Adrenal gland (tissue), 12 donors: ENCODE data around the gene DCAF17. TPM values are rescaled to one million over a fixed set of nuclear protein-coding genes. Genes with fewer than 3 reads are reported as not detected.
A peak's percentile ranks its signal among the peaks of the same experiment; 100 is the strongest.

Experiments used
- DNase-seq, 7 donors: peaks; one replicate each; pipeline ENCODE4 v3.0.0-alpha.2; 2019 to 2020
- H3K27ac ChIP-seq, 5 donors: fragments of 200-600 bp; sonication (generic) in 4 of 5; 1 replicate in 3 of 5; 2 replicates in 2 of 5; pipeline versions ENCODE4 v1.5.1 to v1.8.0; 2016 to 2020; ENCODE audit warnings: mild to moderate bottlenecking in 1 of 5
- H3K27me3 ChIP-seq: fragments of 200-600 bp; 2 replicates; pipeline ENCODE4 v1.8.0; 2021
- H3K36me3 ChIP-seq, 2 donors: fragments of 200-600 bp; replicated peaks in 1 of 2; 1 replicate in 1 of 2; 2 replicates in 1 of 2; pipeline versions ENCODE4 v1.5.1 to v1.8.0; 2018 to 2022
- H3K4me1 ChIP-seq, 2 donors: fragments of 200-600 bp; replicated peaks in 1 of 2; 1 replicate in 1 of 2; 2 replicates in 1 of 2; pipeline versions ENCODE4 v1.5.1 to v1.8.0; 2018 to 2021
- H3K4me3 ChIP-seq, 4 donors: fragments of 200-600 bp; sonication (generic) in 3 of 4; one replicate each; pipeline ENCODE4 v1.5.1; 2016 to 2018
- H3K9me3 ChIP-seq, 3 donors: fragments of 200-600 bp; sonication (generic) in 1 of 3; replicated peaks in 1 of 3; 1 replicate in 2 of 3; 2 replicates in 1 of 3; pipeline versions ENCODE4 v1.5.1 to v1.8.0; 2016 to 2021
- CTCF ChIP-seq, 6 experiments: fragments of 450-650 bp in 4 of 6; fragments of 200-600 bp in 2 of 6; sonication (generic) in 1 of 6; IDR thresholded peaks; 1 replicate in 5 of 6; 2 replicates in 1 of 6; pipeline versions ENCODE4 v1.5.1 to v1.8.0; 2016 to 2021; ENCODE audit warnings: antibody characterized with exemption in 6 of 6, mild to moderate bottlenecking in 2 of 6, moderate library complexity in 1 of 6
- POLR2A ChIP-seq, 2 donors: fragments of 450-650 bp; IDR thresholded peaks; one replicate each; pipeline ENCODE4 v1.6.1; 2017; ENCODE audit warnings: antibody characterized with exemption in 2 of 2, mild to moderate bottlenecking in 2 of 2, moderate library complexity in 1 of 2
- WGBS, 4 donors: extraction: QIAGEN DNeasy Blood & Tissue Kit in 2 of 4; methylation state at CpG; one replicate each; pipeline versions ENCODE4 v1.1.5 to v1.1.7; 2013 to 2017; 5-methylcytosine and 5-hydroxymethylcytosine counted together
- intact Hi-C, 2 donors: fragments of 100-400 bp; cut with DNase I; formaldehyde crosslinking; loops; one replicate each; pipeline versions ENCODE4 v1.14.1 to v1.15.0; 2022 to 2023
- polyA plus RNA-seq, 3 donors: library from polyadenylated mRNA; stranded (reverse); fragments of 200-250 nt in 2 of 3; fragments of 350-450 nt in 1 of 3; fragmentation: Illumina TruSeq in 1 of 3; extraction: RNeasy Lipid Tissue Mini Kit (QIAGEN cat#74804) in 1 of 3; gene quantifications; one replicate each; pipeline ENCODE4 v1.2.3, GENCODE V29; 2013 to 2014
- total RNA-seq, 9 donors: library from RNA; depleted of rRNA in 4 of 9; stranded (reverse); fragments of >200 nt in 4 of 9; fragments of 120-200 nt in 1 of 9; fragmentation: NEBNext Ultra II Directional in 1 of 9; extraction: Animal tissue kit (Norgen Biotek cat#: 25700) in 1 of 9; gene quantifications; one replicate each; pipeline versions ENCODE4 v1.1.0 to v1.2.4, GENCODE V29; 2013 to 2023
- donor health status: healthy with polysubstance abuse.
- donor health status: Bipolar disorder and iron deficiency.
- donor health status: DM: yes; HTN: yes; CAD: no.
- donor health status: DM: no; HTN: no; CAD: no.
- donor health status: DM: no; HTN: no; CAD: no.
- donor health status: DM: yes; HTN: yes; CAD: no.

Gene DCAF17
- total and polyA plus RNA-seq, 12 donors: 2.6 to 21.9 (median 15.9) TPM

GRCh38 chr2:171483793-171484192 is 49.8 kb downstream of the DCAF17 start:
- no peak for DNase-seq
- no peak overlapping the region for H3K27ac ChIP-seq
- H3K9me3 ChIP-seq: no peaks in the 10 kb centered on the region
- TF ChIP-seq POLR2A (IDR thresholded peaks at IDR 0.05) (no peak), CTCF (IDR thresholded peaks at IDR 0.05) (no peak)
- H3K4me1 ChIP-seq: peaks cover 0 to 4% of the 10 kb centered on the region in 2 donors
- intact Hi-C loops: no loop called here
- no peaks in the 10 kb centered on the region for H3K36me3 ChIP-seq
- WGBS, 4 donors: 66 to 73% (median 70%) methylated on average over 2 of the region's 2 CpGs
- no peaks in the 10 kb centered on the region for H3K27me3 ChIP-seq
- no peak overlapping the region for H3K4me3 ChIP-seq

- H3K36me3 ChIP-seq: no peaks in the 10 kb centered on the region
- 77 to 89% (median 85%) methylated on average over 1 of the region's 1 CpG for WGBS, 4 donors
- H3K4me3 ChIP-seq: no peak overlapping the region
- TF ChIP-seq POLR2A (IDR thresholded peaks at IDR 0.05) (no peak), CTCF (IDR thresholded peaks at IDR 0.05) (no peak)
- no peak for DNase-seq
- peaks cover 0 to 4% of the 10 kb centered on the region in 2 donors for H3K4me1 ChIP-seq
- H3K27me3 ChIP-seq: no peaks in the 10 kb centered on the region
- no peak overlapping the region for H3K27ac ChIP-seq
- intact Hi-C loops: no loop called here
- no peaks in the 10 kb centered on the region for H3K9me3 ChIP-seq
Observed at GRCh38 chr2:171485116-171485515, 51.1 kb downstream of the DCAF17 start.

GRCh38 chr2:171487201-171487600 is 53.2 kb downstream of the DCAF17 start:
- Histone ChIP-seq H3K27me3 (no peaks in the 10 kb centered on the region), H3K4me3 (no peak overlapping the region), H3K4me1 (peaks cover 0 to 4% of the 10 kb centered on the region in 2 donors), H3K9me3 (no peaks in the 10 kb centered on the region), H3K36me3 (no peaks in the 10 kb centered on the region), H3K27ac (no peak overlapping the region)
- DNase-seq: no peak
- TF ChIP-seq POLR2A (IDR thresholded peaks at IDR 0.05): no peak
- TF ChIP-seq CTCF (IDR thresholded peaks at IDR 0.05): no peak
- 90 to 97% (median 92%) methylated on average over 6 of the region's 6 CpGs for WGBS, 4 donors
- intact Hi-C loops: no loop called here

GRCh38 chr2:171487803-171488259 is 53.8 kb downstream of the DCAF17 start:
- WGBS, 4 donors: 44 to 55% (median 47%) methylated on average over 4 of the region's 4 CpGs
- Histone ChIP-seq H3K4me3 (no peak overlapping the region), H3K4me1 (peaks cover 0 to 4% of the 10 kb centered on the region in 2 donors), H3K27ac (no peak overlapping the region), H3K36me3 (no peaks in the 10 kb centered on the region), H3K27me3 (no peaks in the 10 kb centered on the region), H3K9me3 (no peaks in the 10 kb centered on the region)
- intact Hi-C loops: no loop called here
- TF ChIP-seq CTCF (IDR thresholded peaks at IDR 0.05) (no peak), POLR2A (IDR thresholded peaks at IDR 0.05) (no peak)
- DNase-seq: peak; percentile 70 to 93 (median 81)
